Measurements from ENCODE around the gene IQSEC1. TPM values are rescaled to one million over a fixed set of nuclear protein-coding genes. Genes with fewer than 3 reads are reported as not detected.

Gene IQSEC1
- total RNA-seq, 4 donors from 2014 or later, result 56.1 to 99.5 (median 78.2) TPM

- Histone ChIP-seq H3K4me1 (peaks cover 70 to 78% (median 75%) of the 10 kb centered on the region in 4 donors), H3K36me3 (no peaks in the 10 kb centered on the region)
- intact Hi-C loops (cut with DNase I), result no loop called here
Measured at GRCh38 chr3:12966847-12967605, 106.2 kb downstream of the IQSEC1 start.

GRCh38 chr3:12965999-12966846, 107.0 kb downstream of the IQSEC1 start:
- 50% methylated on average over 9 of the region's 11 CpGs for WGBS
- Histone ChIP-seq H3K27me3 (no peaks in the 10 kb centered on the region), H3K4me1 (peaks cover 78 to 86% (median 83%) of the 10 kb centered on the region in 4 donors), H3K27ac (replicated peaks in 1 of 4) (peak overlapping the region; percentile 81 to 88 (median 83)), H3K36me3 (no peaks in the 10 kb centered on the region), H3K9me3 (no peaks in the 10 kb centered on the region), H3K4me3 (peak overlapping the region; percentile 80 to 97 (median 94))
- intact Hi-C loops (cut with DNase I), result no loop called here
- DNase-seq (ENCODE audit: extremely low spot score), result no peak
- TF ChIP-seq, protein P1, sequence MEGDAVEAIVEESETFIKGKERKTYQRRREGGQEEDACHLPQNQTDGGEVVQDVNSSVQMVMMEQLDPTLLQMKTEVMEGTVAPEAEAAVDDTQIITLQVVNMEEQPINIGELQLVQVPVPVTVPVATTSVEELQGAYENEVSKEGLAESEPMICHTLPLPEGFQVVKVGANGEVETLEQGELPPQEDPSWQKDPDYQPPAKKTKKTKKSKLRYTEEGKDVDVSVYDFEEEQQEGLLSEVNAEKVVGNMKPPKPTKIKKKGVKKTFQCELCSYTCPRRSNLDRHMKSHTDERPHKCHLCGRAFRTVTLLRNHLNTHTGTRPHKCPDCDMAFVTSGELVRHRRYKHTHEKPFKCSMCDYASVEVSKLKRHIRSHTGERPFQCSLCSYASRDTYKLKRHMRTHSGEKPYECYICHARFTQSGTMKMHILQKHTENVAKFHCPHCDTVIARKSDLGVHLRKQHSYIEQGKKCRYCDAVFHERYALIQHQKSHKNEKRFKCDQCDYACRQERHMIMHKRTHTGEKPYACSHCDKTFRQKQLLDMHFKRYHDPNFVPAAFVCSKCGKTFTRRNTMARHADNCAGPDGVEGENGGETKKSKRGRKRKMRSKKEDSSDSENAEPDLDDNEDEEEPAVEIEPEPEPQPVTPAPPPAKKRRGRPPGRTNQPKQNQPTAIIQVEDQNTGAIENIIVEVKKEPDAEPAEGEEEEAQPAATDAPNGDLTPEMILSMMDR (IDR thresholded peaks at IDR 0.05), result no peak
- TF ChIP-seq POLR2AphosphoS5 (IDR thresholded peaks at IDR 0.05) (no peak), EP300 (IDR thresholded peaks at IDR 0.05) (no peak), POLR2A (IDR thresholded peaks at IDR 0.05; ENCODE audit: low read depth) (no peak)

More at GRCh38 chr3:12966847-12967605, 106.2 kb downstream of the IQSEC1 start:
- TF ChIP-seq, protein P1 (IDR thresholded peaks at IDR 0.05), result no peak
- no peak for TF ChIP-seq POLR2A (IDR thresholded peaks at IDR 0.05; ENCODE audit: low read depth)
- TF ChIP-seq POLR2AphosphoS5 (IDR thresholded peaks at IDR 0.05), result no peak
- no peak for TF ChIP-seq EP300 (IDR thresholded peaks at IDR 0.05)
- Histone ChIP-seq H3K9me3 (no peaks in the 10 kb centered on the region), H3K4me3 (peak overlapping the region; percentile 80 to 97 (median 94)), H3K27me3 (no peaks in the 10 kb centered on the region), H3K27ac (replicated peaks in 1 of 4) (peak overlapping the region; percentile 81 to 88 (median 83))
- no peak for DNase-seq (ENCODE audit: extremely low spot score)
- 6% methylated on average over 16 of the region's 56 CpGs for WGBS

GRCh38 chr3:12964711-12965612, 108.3 kb downstream of the IQSEC1 start:
- no peaks in the 10 kb centered on the region for H3K9me3 ChIP-seq
- H3K4me1 ChIP-seq, result peaks cover 91 to 93% (median 92%) of the 10 kb centered on the region in 4 donors
- DNase-seq (ENCODE audit: extremely low spot score), result no peak
- H3K27ac ChIP-seq (replicated peaks in 1 of 4), result peak overlapping the region; percentile 22 to 50 (median 28)
- WGBS, result 74% methylated on average over 11 of the region's 11 CpGs
- H3K4me3 ChIP-seq, result no peak overlapping the region
- intact Hi-C loops (cut with DNase I), result no loop called here
- H3K36me3 ChIP-seq, result no peaks in the 10 kb centered on the region
- TF ChIP-seq, protein P1 (IDR thresholded peaks at IDR 0.05), result no peak
- TF ChIP-seq POLR2AphosphoS5 (IDR thresholded peaks at IDR 0.05) (no peak), EP300 (IDR thresholded peaks at IDR 0.05) (no peak), POLR2A (IDR thresholded peaks at IDR 0.05; ENCODE audit: low read depth) (no peak)
- no peaks in the 10 kb centered on the region for H3K27me3 ChIP-seq

DNA sequence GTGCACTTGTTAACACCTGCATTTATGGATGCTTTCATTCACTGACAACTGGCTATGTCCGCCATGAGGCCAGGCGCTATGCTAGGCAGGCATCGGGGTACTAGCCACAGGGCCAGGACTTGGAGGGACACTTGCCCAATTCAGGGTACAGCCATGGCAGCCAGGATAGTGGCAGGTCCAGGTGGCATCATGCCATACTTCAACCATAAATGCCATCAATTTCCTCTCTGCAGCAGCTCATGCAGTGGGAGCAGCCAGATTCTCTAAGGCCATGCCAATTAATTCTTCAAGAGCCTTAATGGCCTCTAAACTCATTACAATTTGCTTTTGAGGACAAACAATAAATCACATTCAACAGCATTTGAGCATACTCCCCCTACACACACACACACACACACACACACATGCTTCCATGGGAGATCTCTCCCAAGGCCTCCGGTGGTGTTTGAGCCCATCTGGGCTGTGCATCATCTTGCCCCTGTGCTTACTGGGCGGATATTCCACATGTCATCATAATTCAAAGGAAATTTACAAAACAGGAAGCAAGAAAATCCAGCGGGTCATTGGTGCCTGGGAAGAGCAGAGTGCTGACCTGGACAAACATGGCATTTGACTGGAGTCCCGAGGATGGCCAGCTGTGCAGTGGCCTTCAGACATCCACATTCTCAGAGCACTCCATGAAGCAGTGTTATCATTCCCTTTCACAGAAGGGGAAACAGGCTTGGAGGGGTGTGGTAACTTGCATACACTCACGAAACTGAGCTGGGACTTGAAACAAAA, 109.1 kb downstream of the IQSEC1 start:
- peak overlapping the region; percentile 22 to 49 (median 28) for H3K27ac ChIP-seq (replicated peaks in 1 of 4)
- H3K9me3 ChIP-seq, result no peaks in the 10 kb centered on the region
- H3K4me1 ChIP-seq, result peaks cover 91 to 93% (median 93%) of the 10 kb centered on the region in 4 donors

More for the DNA sequence above, 109.1 kb downstream of the IQSEC1 start:
- no peak for DNase-seq (ENCODE audit: extremely low spot score)
- Histone ChIP-seq H3K27me3 (no peaks in the 10 kb centered on the region), H3K4me3 (no peak overlapping the region), H3K36me3 (no peaks in the 10 kb centered on the region)
- intact Hi-C loops (cut with DNase I), result no loop called here
- WGBS, result 49% methylated on average over 7 of the region's 8 CpGs
- TF ChIP-seq POLR2A (IDR thresholded peaks at IDR 0.05; ENCODE audit: low read depth) (no peak), POLR2AphosphoS5 (IDR thresholded peaks at IDR 0.05) (peak; percentile 35 to 41), EP300 (IDR thresholded peaks at IDR 0.05) (no peak)
- TF ChIP-seq, protein P1 (IDR thresholded peaks at IDR 0.05), result no peak
